GM20431 (cell line): ENCODE data around the gene CCL11.
"Not testable (repeated sequence)": the region's sequence is repeated elsewhere in the genome, so short reads cannot be mapped to it uniquely, and the experiment has no call there.

Experiments used
- in situ Hi-C: fragments of 300-500 bp; cut with MseI, MboI; formaldehyde crosslinking; loops from one replicate; pipeline ENCODE4 v1.15.0; 2020; ENCODE audit warnings: low sequenced_read_pairs; ENCODE audit not compliant: unreplicated experiment

The CCL11 gene

GRCh38 chr17:34305061-34305460 lies 19.5 kb downstream of the CCL11 start:
- in situ Hi-C loops = no loop called here

DNA sequence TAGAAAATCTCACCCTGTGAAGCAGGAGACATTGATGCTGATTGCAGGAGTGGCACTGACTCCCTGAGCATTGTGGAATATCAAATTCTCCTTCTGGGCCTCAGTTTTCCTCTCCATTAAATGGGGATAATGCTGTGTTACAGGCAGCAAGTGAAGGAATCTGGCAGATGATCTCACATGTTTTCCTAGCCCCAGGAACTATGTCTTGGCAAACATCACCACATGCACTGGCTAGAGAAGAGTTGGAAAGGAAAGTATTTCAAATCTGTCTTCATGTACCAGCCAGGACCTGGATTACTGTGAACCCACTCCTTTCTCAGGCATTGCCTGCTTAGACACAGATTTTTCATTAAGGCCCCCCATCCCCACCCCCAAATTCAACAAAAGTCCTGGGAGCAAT lies 20.1 kb downstream of the CCL11 start:
- in situ Hi-C loops = no loop called here

GRCh38 chr17:34306466-34306865 lies 20.9 kb downstream of the CCL11 start:
- in situ Hi-C loops = no loop called here

GRCh38 chr17:34307110-34307509 lies 21.6 kb downstream of the CCL11 start:
- in situ Hi-C loops = no loop called here

DNA sequence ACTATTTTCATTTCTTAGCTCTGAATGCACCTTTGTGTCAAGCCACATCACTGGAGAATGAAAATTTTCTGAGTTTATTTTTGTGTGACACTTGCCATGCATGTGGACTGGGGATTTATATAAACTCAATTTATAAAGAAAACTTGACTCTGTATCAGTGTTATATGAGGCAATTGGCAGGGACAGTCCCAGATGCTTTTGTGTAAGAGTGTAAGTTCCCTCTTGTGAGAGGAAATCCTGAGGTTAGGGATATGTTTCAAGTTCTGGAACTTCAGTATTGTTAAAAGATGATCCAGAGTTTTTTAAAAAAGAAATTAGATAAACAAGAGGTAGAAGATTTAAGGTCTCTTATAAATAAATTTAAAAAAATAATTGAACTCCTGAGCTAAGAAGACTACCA lies 22.8 kb downstream of the CCL11 start:
- in situ Hi-C loops = no loop called here

- in situ Hi-C loops = no loop called here
Observed at GRCh38 chr17:34311291-34311690, 25.7 kb downstream of the CCL11 start.

DNA sequence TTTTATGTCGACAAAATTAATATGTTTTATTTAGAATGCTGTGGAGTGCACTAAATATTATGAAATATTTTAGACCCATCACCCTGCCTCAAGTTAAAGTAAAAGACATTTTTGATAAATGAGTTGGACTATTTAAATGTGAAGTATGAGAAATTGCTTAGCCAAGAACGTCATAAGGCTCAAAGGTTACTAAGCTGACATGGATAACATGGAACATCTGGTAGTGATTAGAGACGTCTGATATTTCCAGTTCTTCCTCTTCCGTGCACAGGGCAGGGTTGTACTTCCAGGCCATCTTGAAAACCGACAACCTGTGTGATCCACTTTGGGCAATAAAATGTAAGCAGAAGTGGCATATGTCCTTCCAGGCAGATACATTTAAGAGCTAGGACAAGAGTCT lies 26.5 kb downstream of the CCL11 start:
- in situ Hi-C loops = no loop called here

GRCh38 chr17:34313164-34313563 lies 27.6 kb downstream of the CCL11 start:
- in situ Hi-C loops = no loop called here

DNA sequence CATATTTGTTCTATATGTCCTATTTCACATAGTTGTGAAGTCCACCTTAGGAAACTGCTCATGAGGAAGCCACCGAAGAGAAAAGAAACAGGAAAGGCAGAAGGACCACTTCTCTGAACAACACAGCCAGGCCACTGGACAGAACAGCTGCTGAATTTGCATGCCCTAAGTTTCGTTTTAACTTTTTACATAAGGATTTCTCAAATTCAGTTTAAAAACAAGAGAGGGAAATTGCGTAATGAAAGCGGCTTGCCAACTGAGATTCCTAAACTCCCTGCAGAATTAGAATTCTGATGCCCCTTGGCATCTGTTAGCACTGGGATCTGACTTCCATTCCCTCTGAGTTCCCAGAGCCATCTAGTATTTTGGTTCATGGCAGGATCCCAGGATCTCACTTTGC lies 28.7 kb downstream of the CCL11 start:
- in situ Hi-C loops = no loop called here

DNA sequence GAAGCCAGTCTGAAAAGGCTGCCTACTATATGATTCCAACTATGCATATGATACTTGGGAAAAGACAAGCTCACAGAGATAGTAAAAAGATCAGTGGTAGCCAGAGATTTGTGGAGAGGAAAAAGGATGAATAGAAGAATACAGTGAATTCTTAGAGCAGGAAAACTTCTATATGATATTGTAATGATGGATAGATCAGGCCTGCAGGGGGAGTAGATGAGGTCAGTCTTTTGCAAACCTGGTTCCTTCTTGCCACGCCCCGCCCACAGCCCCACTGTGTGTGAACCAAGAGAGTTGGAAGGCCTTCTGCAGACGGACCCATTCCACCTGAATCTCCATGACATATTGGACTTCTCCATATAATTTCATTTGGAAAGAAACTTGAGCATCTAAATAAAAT lies 32.9 kb downstream of the CCL11 start:
- in situ Hi-C loops = no loop called here

GRCh38 chr17:34319039-34319483 lies 33.5 kb downstream of the CCL11 start, which contains the start of gene CCL8:
Gene CCL8 (plus strand): TSS chr17:34319435. CDS start chr17:34319502, 67 bp downstream.
- in situ Hi-C loops = no loop called here

- in situ Hi-C loops = no loop called here
Observed at GRCh38 chr17:34321964-34322363, 36.4 kb downstream of the CCL11 start.

GRCh38 chr17:34327580-34327979 lies 42.0 kb downstream of the CCL11 start:
- in situ Hi-C loops = not testable (repeated sequence)

- in situ Hi-C loops = no loop called here
Observed at GRCh38 chr17:34337701-34338100, 52.2 kb downstream of the CCL11 start.
